OCI-LY1 (cell line): Measurements from ENCODE around the gene KANSL1.

Experiments used
- H2AFZ ChIP-seq: fragments of 200-600 bp; sonication (generic), shearing (Covaris generic); 2 replicates; pipeline ENCODE4 v1.6.0; 2014; ENCODE audit warnings: antibody characterized with exemption, mild to moderate bottlenecking, low read length
- H3F3A ChIP-seq: fragments of 200-600 bp; sonication (generic), shearing (Covaris generic); 2 replicates; pipeline ENCODE4 v1.6.0; 2014; ENCODE audit warnings: mild to moderate bottlenecking, antibody characterized with exemption, low read length, moderate library complexity; ENCODE audit not compliant: insufficient read depth
- H3K27ac ChIP-seq: fragments of 200-600 bp; sonication (generic); 2 replicates; pipeline ENCODE4 v1.5.1; 2014; ENCODE audit warnings: low read length, mixed run types, mild to moderate bottlenecking, low read depth; ENCODE audit not compliant: poor library complexity, severe bottlenecking
- H3K27me3 ChIP-seq: fragments of 200-600 bp; sonication (generic); 2 replicates; pipeline ENCODE4 v1.6.0; 2014; ENCODE audit warnings: antibody characterized with exemption, mild to moderate bottlenecking, low read length, moderate library complexity; ENCODE audit not compliant: insufficient read depth
- H3K36me3 ChIP-seq: fragments of 200-600 bp; sonication (generic); 2 replicates; pipeline ENCODE4 v1.6.1; 2014; ENCODE audit warnings: mild to moderate bottlenecking, antibody characterized with exemption, low read length, moderate library complexity, mixed read lengths; ENCODE audit not compliant: insufficient read depth
- H3K4me1 ChIP-seq: fragments of 200-600 bp; sonication (generic); 2 replicates; pipeline ENCODE4 v1.5.1; 2014; ENCODE audit warnings: mild to moderate bottlenecking, low read length, moderate library complexity; ENCODE audit not compliant: insufficient read depth, severe bottlenecking
- H3K4me2 ChIP-seq: fragments of 200-600 bp; sonication (generic), shearing (Covaris generic); 2 replicates; pipeline ENCODE4 v1.6.1; 2014; ENCODE audit warnings: low read length
- H3K4me3 ChIP-seq: fragments of 200-600 bp; sonication (generic); 2 replicates; pipeline ENCODE4 v1.5.1; 2014; ENCODE audit warnings: low read length, low read depth, mild to moderate bottlenecking, mixed read lengths; ENCODE audit not compliant: poor library complexity, severe bottlenecking
- H3K79me2 ChIP-seq: fragments of 200-600 bp; shearing (Covaris generic); 2 replicates; pipeline ENCODE4 v1.6.1; 2016; ENCODE audit warnings: mixed run types, low read length, mixed read lengths; ENCODE audit not compliant: insufficient read depth
- H3K9ac ChIP-seq: fragments of 200-600 bp; sonication (generic), shearing (Covaris generic); 2 replicates; pipeline ENCODE4 v1.6.1; 2014; ENCODE audit warnings: mild to moderate bottlenecking, low read length, mixed read lengths
- H3K9me2 ChIP-seq: fragments of 200-600 bp; sonication (generic), shearing (Covaris generic); 2 replicates; pipeline ENCODE4 v1.6.1; 2014; ENCODE audit warnings: low read depth, mild to moderate bottlenecking, low read length, mixed read lengths
- H3K9me3 ChIP-seq: fragments of 200-600 bp; shearing (Covaris generic); 2 replicates; pipeline ENCODE4 v1.6.1; 2014; ENCODE audit warnings: low read length, mixed read lengths
- H4K20me1 ChIP-seq: fragments of 200-600 bp; sonication (generic), shearing (Covaris generic); 2 replicates; pipeline ENCODE4 v1.6.0; 2016; ENCODE audit warnings: mild to moderate bottlenecking, low read length; ENCODE audit not compliant: insufficient read depth
- CTCF ChIP-seq: fragments of 200-600 bp; sonication (generic), shearing (Covaris generic); IDR thresholded peaks from 2 replicates; pipeline ENCODE4 v1.5.1; 2017; ENCODE audit warnings: mild to moderate bottlenecking, antibody characterized with exemption, low read length, moderate library complexity, mixed read lengths
- EZH2 ChIP-seq: fragments of 200-600 bp; sonication (generic), shearing (Covaris generic); IDR thresholded peaks from 2 replicates; pipeline ENCODE4 v1.8.0; 2017; ENCODE audit warnings: borderline replicate concordance, mixed run types, mild to moderate bottlenecking, antibody characterized with exemption, low read length, moderate library complexity, mixed read lengths

KANSL1 gene

GRCh38 chr17:46100590-46100989 lies 92.6 kb downstream of the KANSL1 start:
- Histone ChIP-seq H3K9ac (no peak overlapping the region), H3K9me3 (no peaks in the 10 kb centered on the region), H3K79me2 (peaks cover 86% of the 10 kb centered on the region), H3K4me3 (no peak overlapping the region), H3K4me1 (peaks cover 22% of the 10 kb centered on the region), H3K9me2 (no peaks in the 10 kb centered on the region), H3F3A (no peaks in the 10 kb centered on the region), H3K27ac (peak overlapping the region; percentile 8), H3K36me3 (no peaks in the 10 kb centered on the region), H4K20me1 (no peaks in the 10 kb centered on the region), H3K4me2 (no peak overlapping the region), H3K27me3 (no peaks in the 10 kb centered on the region), H2AFZ (no peak overlapping the region)
- TF ChIP-seq EZH2 (no peak), CTCF (no peak)

GRCh38 chr17:46099865-46100264 lies 93.4 kb downstream of the KANSL1 start:
- no peak overlapping the region for H2AFZ ChIP-seq
- no peaks in the 10 kb centered on the region for H3K9me3 ChIP-seq
- no peak overlapping the region for H3K4me2 ChIP-seq
- peaks cover 22% of the 10 kb centered on the region for H3K4me1 ChIP-seq
- H3K27ac ChIP-seq, result no peak overlapping the region
- no peak for TF ChIP-seq EZH2
- no peak for TF ChIP-seq CTCF
- no peaks in the 10 kb centered on the region for H3F3A ChIP-seq
- no peaks in the 10 kb centered on the region for H3K27me3 ChIP-seq
- H3K9ac ChIP-seq, result no peak overlapping the region
- peaks cover 89% of the 10 kb centered on the region for H3K79me2 ChIP-seq
- no peaks in the 10 kb centered on the region for H3K9me2 ChIP-seq
- H3K36me3 ChIP-seq, result no peaks in the 10 kb centered on the region
- H4K20me1 ChIP-seq, result no peaks in the 10 kb centered on the region
- H3K4me3 ChIP-seq, result no peak overlapping the region

- H2AFZ ChIP-seq, result no peak overlapping the region
- no peak overlapping the region for H3K27ac ChIP-seq
- H3K79me2 ChIP-seq, result peaks cover 73% of the 10 kb centered on the region
- H3K4me2 ChIP-seq, result no peak overlapping the region
- TF ChIP-seq CTCF, result no peak
- H3K9ac ChIP-seq, result no peak overlapping the region
- no peaks in the 10 kb centered on the region for H3K9me2 ChIP-seq
- no peaks in the 10 kb centered on the region for H3F3A ChIP-seq
- H3K4me1 ChIP-seq, result peaks cover 16% of the 10 kb centered on the region
- no peaks in the 10 kb centered on the region for H3K27me3 ChIP-seq
- no peaks in the 10 kb centered on the region for H3K9me3 ChIP-seq
- H4K20me1 ChIP-seq, result no peaks in the 10 kb centered on the region
- H3K4me3 ChIP-seq, result no peak overlapping the region
- H3K36me3 ChIP-seq, result peaks cover 13% of the 10 kb centered on the region; the same call in 1 of the 2 replicates
Measured at GRCh38 chr17:46097497-46097896, 95.7 kb downstream of the KANSL1 start.
